K562 (cell line): ENCODE data around the gene RERE. TPM values are rescaled to one million over a fixed set of nuclear protein-coding genes. Genes with fewer than 3 reads are reported as not detected.
A peak's percentile ranks its signal among the peaks of the same experiment; 100 is the strongest.

ENCODE experiments used
- ATAC-seq: fragments of 200-7000 bp; cut with Tn5 transposase; 3 replicates; pipeline ENCODE4 v1.9.1; 2020; ENCODE audit warnings: moderate library complexity
- BruUV-seq: library from RNA; stranded (reverse); fragments of 400-500 nt; replicated peaks from 2 replicates; lab custom pipeline; 2021; lab: Mats Ljungman, UMichigan
- CTCF ChIA-PET: fragments of 300-600 bp; formaldehyde crosslinking; extraction: SDS; loops from one replicate; lab custom pipeline; 2021; ENCODE audit warnings: low intra/inter-chr PET ratio; lab: Yijun Ruan, JAX
- POLR2A ChIA-PET: fragments of 300-600, 350-650 bp; sonication (Branson Sonifier 250); formaldehyde crosslinking; extraction: SDS; loops from one replicate; lab custom pipeline; 2021; ENCODE audit warnings: antibody characterized with exemption, inconsistent platforms; lab: Yijun Ruan, JAX
- DNase-seq, 4 experiments: peaks; one replicate each; pipeline versions ENCODE4 v3.0.0 to v3.0.0-alpha.2; 2011 to 2018; ENCODE audit warnings: low spot score in 3 of 4, mixed read lengths in 3 of 4; ENCODE audit errors: extremely low read depth in 1 of 4
- FAIRE-seq: peaks from 2 replicates; lab custom pipeline; 2011; peaks lifted over from hg19 to GRCh38; lab: Jason Lieb, UNC
- H2AFZ ChIP-seq: 2 replicates; pipeline ENCODE4 v1.6.0; 2011; ENCODE audit warnings: low read depth, low read length, control low read depth, inconsistent platforms
- H3K27ac ChIP-seq: fragments of 200-600 bp; 3 replicates; pipeline ENCODE4 v1.8.0; 2011; ENCODE audit warnings: low read depth, mild to moderate bottlenecking, control low read depth, inconsistent platforms, low read length, moderate library complexity, mixed read lengths; ENCODE audit errors: extremely low read depth
- H3K27me3 ChIP-seq, 2 experiments: fragments of 300-600 bp in 1 of 2; 2 replicates in 1 of 2; 3 replicates in 1 of 2; pipeline versions ENCODE4 v1.6.0 to v1.8.0; 2011; ENCODE audit warnings: inconsistent platforms in 2 of 2, low read length in 2 of 2, mild to moderate bottlenecking in 1 of 2, mixed read lengths in 1 of 2, moderate library complexity in 1 of 2; ENCODE audit not compliant: control insufficient read depth in 2 of 2, insufficient read depth in 2 of 2
- H3K36me3 ChIP-seq: fragments of 300-600 bp; 3 replicates; pipeline ENCODE4 v1.8.0; 2011; ENCODE audit warnings: mild to moderate bottlenecking, low read length, inconsistent platforms; ENCODE audit not compliant: control insufficient read depth, insufficient read depth
- H3K4me1 ChIP-seq, 2 experiments: fragments of 200-600 bp in 1 of 2; replicated peaks in 1 of 2; 2 replicates in 1 of 2; 3 replicates in 1 of 2; pipeline versions ENCODE4 v1.5.1 to v1.8.0; 2011; ENCODE audit warnings: inconsistent platforms in 2 of 2, low read length in 2 of 2, mild to moderate bottlenecking in 1 of 2, mixed read lengths in 1 of 2, moderate library complexity in 1 of 2; ENCODE audit not compliant: control insufficient read depth in 2 of 2, insufficient read depth in 2 of 2
- H3K4me2 ChIP-seq: 2 replicates; pipeline ENCODE4 v1.6.1; 2011; ENCODE audit warnings: low read length, control low read depth, inconsistent platforms, mixed read lengths; ENCODE audit not compliant: insufficient read depth
- H3K4me3 ChIP-seq: fragments of 200-600 bp; sonication (generic), shearing (Covaris generic); 2 replicates; pipeline ENCODE4 v1.5.1; 2016; ENCODE audit warnings: control low read depth, inconsistent platforms
- H3K79me2 ChIP-seq: fragments of 200-600 bp; 3 replicates; pipeline ENCODE4 v1.8.0; 2011; ENCODE audit warnings: low read length, inconsistent platforms; ENCODE audit not compliant: control insufficient read depth, insufficient read depth
- H3K9ac ChIP-seq, 2 experiments: 2 replicates each; pipeline versions ENCODE4 v1.6.0 to v1.6.1; 2011; ENCODE audit warnings: low read depth in 2 of 2, low read length in 2 of 2, control low read depth in 1 of 2, inconsistent platforms in 1 of 2, mild to moderate bottlenecking in 1 of 2, mixed read lengths in 1 of 2; ENCODE audit not compliant: insufficient read depth in 1 of 2
- H3K9me1 ChIP-seq: one replicate; pipeline ENCODE4 v1.6.0; 2011; ENCODE audit warnings: inconsistent platforms, mild to moderate bottlenecking, low read length, moderate library complexity; ENCODE audit not compliant: control insufficient read depth, insufficient read depth
- H3K9me3 ChIP-seq: replicated peaks from 2 replicates; pipeline ENCODE4 v1.5.1; 2011; ENCODE audit warnings: low read depth, low read length, inconsistent platforms; ENCODE audit not compliant: control insufficient read depth, insufficient read depth
- H4K20me1 ChIP-seq: replicated peaks from 2 replicates; pipeline ENCODE4 v1.6.1; 2011; ENCODE audit warnings: low read length, inconsistent platforms, mixed read lengths; ENCODE audit not compliant: control insufficient read depth, insufficient read depth
- COPS2 ChIP-seq: fragments of 450-650 bp; conservative IDR thresholded peaks from 2 replicates; pipeline ENCODE4 v1.6.1; 2016; ENCODE audit warnings: mild to moderate bottlenecking, moderate library complexity
- HIVEP1 ChIP-seq: fragments of 250-450 bp; sonication (Bioruptor Pico); IDR thresholded peaks from 2 replicates; pipeline ENCODE4 v1.4.0; 2020; ENCODE audit warnings: mild to moderate bottlenecking
- HNRNPLL ChIP-seq: fragments of 200-400 bp; formaldehyde crosslinking; IDR thresholded peaks from 2 replicates; pipeline ENCODE4 v1.6.1; 2017; ENCODE audit warnings: low read length, low read depth, mild to moderate bottlenecking; ENCODE audit not compliant: poor library complexity, severe bottlenecking
- POLR2AphosphoS5 ChIP-seq: IDR thresholded peaks from 2 replicates; pipeline ENCODE4 v1.6.1; 2011; ENCODE audit warnings: mild to moderate bottlenecking, low read depth, low read length, moderate library complexity; ENCODE audit not compliant: control insufficient read depth, insufficient read depth
- POLR2G ChIP-seq: fragments of 200-400 bp; formaldehyde crosslinking; IDR thresholded peaks from 2 replicates; pipeline ENCODE4 v1.6.1; 2017; ENCODE audit warnings: low read depth, mild to moderate bottlenecking, antibody characterized with exemption, low read length, moderate library complexity
- PRPF4 ChIP-seq: fragments of 200-400 bp; formaldehyde crosslinking; IDR thresholded peaks from one replicate; pipeline ENCODE4 v1.6.1; 2017; ENCODE audit warnings: low read length, low read depth, mild to moderate bottlenecking; ENCODE audit not compliant: insufficient read depth, poor library complexity, severe bottlenecking
- PTRF ChIP-seq: fragments of 450-650 bp; IDR thresholded peaks from 2 replicates; pipeline ENCODE4 v1.6.1; 2016; ENCODE audit warnings: mild to moderate bottlenecking, missing genetic modification characterization, missing compliant biosample characterization
- RBFOX2 ChIP-seq: fragments of 200-400 bp; formaldehyde crosslinking; IDR thresholded peaks from 2 replicates; pipeline ENCODE4 v1.6.1; 2017; ENCODE audit warnings: low read depth, mild to moderate bottlenecking, low read length, moderate library complexity
- SNIP1 ChIP-seq: fragments of 450-650 bp; IDR thresholded peaks from 2 replicates; pipeline ENCODE4 v1.7.1; 2017; ENCODE audit warnings: low read depth, mild to moderate bottlenecking
- SUPT5H ChIP-seq: fragments of 450-650 bp; IDR thresholded peaks from 2 replicates; pipeline ENCODE4 v1.6.1; 2016
- TAF1 ChIP-seq: IDR thresholded peaks from 2 replicates; pipeline ENCODE4 v1.6.1; 2011; ENCODE audit warnings: mild to moderate bottlenecking, low read length, moderate library complexity; ENCODE audit not compliant: insufficient read depth, control insufficient read depth, severe bottlenecking; ENCODE audit errors: extremely low read depth
- ZBTB8A ChIP-seq: fragments of 450-650 bp; IDR thresholded peaks from 2 replicates; pipeline ENCODE4 v1.6.1; 2018; ENCODE audit warnings: mild to moderate bottlenecking, moderate library complexity; ENCODE audit not compliant: partially characterized antibody
- ZNF324 ChIP-seq: fragments of 250-450 bp; sonication (Bioruptor Pico); IDR thresholded peaks from 2 replicates; pipeline ENCODE4 v1.4.0; 2020; ENCODE audit warnings: mild to moderate bottlenecking
- WGBS: fragments of 100-300 bp; shearing (Covaris generic); methylation state at CpG from one replicate; pipeline ENCODE4 v1.1.6; 2016; ENCODE audit warnings: low coverage, mixed read lengths; ENCODE audit not compliant: insufficient coverage; ENCODE audit errors: missing lambda C conversion rate; 5-methylcytosine and 5-hydroxymethylcytosine counted together
- in situ Hi-C: fragments of 300-500 bp; cut with MboI; formaldehyde crosslinking; loops from 4 replicates; pipeline ENCODE4 v1.15.0; 2018; ENCODE audit warnings: inconsistent platforms, mixed read lengths
- intact Hi-C: fragments of 100-400 bp; cut with micrococcal nuclease; formaldehyde crosslinking; loops from 2 replicates; pipeline ENCODE4 v1.14.2; 2022
- polyA plus RNA-seq, 8 experiments: library from polyadenylated mRNA; depleted of rRNA in 4 of 8; stranded (reverse) in 5 of 8; unstranded in 3 of 8; fragments of >200 nt; fragmentation: Nextera tagmentation in 2 of 8; fragmentation: Illumina TruSeq in 1 of 8; extraction: Ambion mirVana in 2 of 8; extraction: Trizol in 1 of 8; gene quantifications; 2 replicates each; pipeline versions ENCODE4 v1.2.1 to v1.2.3, GENCODE V29; 2011 to 2014; ENCODE audit warnings: inconsistent platforms in 1 of 8, missing spikeins in 1 of 8
- total RNA-seq, 7 experiments: library from RNA; depleted of rRNA in 6 of 7; stranded (reverse); fragments of >200 nt in 6 of 7; fragmentation: Illumina TruSeq in 2 of 7; extraction: Trizol in 2 of 7; gene quantifications; 2 replicates each; pipeline versions ENCODE4 v1.2.1 to v1.2.3, GENCODE V29; 2011 to 2021; ENCODE audit warnings: low replicate concordance in 1 of 7
- TF ChIP-seq, protein P1 (sequence below): fragments of 250-450 bp; sonication (Bioruptor Pico); IDR thresholded peaks from 2 replicates; pipeline ENCODE4 v1.5.0; 2020; ENCODE audit warnings: mild to moderate bottlenecking
- TF ChIP-seq, protein P2 (sequence below): fragments of 250-450 bp; sonication (Bioruptor Pico); IDR thresholded peaks from 2 replicates; pipeline ENCODE4 v1.4.0; 2020; ENCODE audit warnings: borderline replicate concordance
- TF ChIP-seq, protein P3 (sequence below): sonication (generic); formaldehyde crosslinking; IDR thresholded peaks from 2 replicates; pipeline ENCODE4 v1.4.0; 2020; ENCODE audit warnings: mild to moderate bottlenecking, missing genetic modification reagents
- TF ChIP-seq, protein P4 (sequence below): sonication (generic); formaldehyde crosslinking; IDR thresholded peaks from 2 replicates; pipeline ENCODE4 v1.8.0; 2022; ENCODE audit warnings: missing genetic modification reagents, mild to moderate bottlenecking, moderate library complexity, borderline replicate concordance

The RERE gene
- total and polyA plus RNA-seq, 9 of the 15 experiments (the other 6 are each of a cell fraction or from before 2014, with no cell fraction given): 3.0 to 51.5 (median 13.4) TPM

DNA sequence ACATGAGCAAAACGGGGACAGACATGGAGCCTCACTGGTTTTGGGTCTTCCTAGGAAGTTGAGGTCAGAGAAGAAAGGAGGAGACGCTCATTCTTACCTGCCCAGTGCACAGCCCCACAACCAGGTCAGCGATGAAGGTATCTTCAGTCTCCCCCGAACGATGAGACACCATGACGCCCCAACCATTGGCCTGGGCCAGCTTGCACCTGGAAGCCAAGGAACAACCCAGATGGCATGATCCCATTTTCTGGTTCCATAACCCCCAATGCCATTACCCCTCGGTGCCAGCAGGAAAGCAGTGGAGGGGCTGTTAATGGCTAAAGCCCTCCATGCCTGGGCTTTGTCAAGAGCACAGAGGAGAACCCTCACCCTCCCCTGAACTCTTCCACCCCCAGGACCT is 45.7 kb upstream of the RERE start:
- Histone ChIP-seq H3K4me3 (no peak overlapping the region), H3K79me2 (peaks cover 39% of the 10 kb centered on the region), H2AFZ (no peak overlapping the region), H3K4me1 (peaks cover 11% of the 10 kb centered on the region in 2 experiments), H3K9ac (peak overlapping the region in 1 of 2 experiments; percentile 37; a peak in 1 of 4 replicates), H3K27me3 (no peaks in the 10 kb centered on the region), H3K9me3 (no peaks in the 10 kb centered on the region), H3K9me1 (peaks cover 14% of the 10 kb centered on the region), H3K27ac (no peak overlapping the region), H3K4me2 (no peak overlapping the region), H4K20me1 (peaks cover 81% of the 10 kb centered on the region), H3K36me3 (peaks cover 98% of the 10 kb centered on the region)
- intact Hi-C loops: no loop called here
- TF ChIP-seq RBFOX2 (0 out of 2 replicates have a peak, but pooled peaks have one; percentile 16), PRPF4 (no peak), TAF1 (no peak), ZNF324 (CRISPR knock-in tag) (no peak), PTRF (tag) (no peak), HIVEP1 (no peak), POLR2AphosphoS5 (peak; percentile 46), POLR2G (0 out of 2 replicates have a peak, but pooled peaks have one; percentile 7), SNIP1 (no peak), ZBTB8A (no peak), COPS2 (no peak), SUPT5H (0 out of 2 replicates have a peak, but pooled peaks have one; percentile 4), HNRNPLL (no peak)
- TF ChIP-seq, protein P1, sequence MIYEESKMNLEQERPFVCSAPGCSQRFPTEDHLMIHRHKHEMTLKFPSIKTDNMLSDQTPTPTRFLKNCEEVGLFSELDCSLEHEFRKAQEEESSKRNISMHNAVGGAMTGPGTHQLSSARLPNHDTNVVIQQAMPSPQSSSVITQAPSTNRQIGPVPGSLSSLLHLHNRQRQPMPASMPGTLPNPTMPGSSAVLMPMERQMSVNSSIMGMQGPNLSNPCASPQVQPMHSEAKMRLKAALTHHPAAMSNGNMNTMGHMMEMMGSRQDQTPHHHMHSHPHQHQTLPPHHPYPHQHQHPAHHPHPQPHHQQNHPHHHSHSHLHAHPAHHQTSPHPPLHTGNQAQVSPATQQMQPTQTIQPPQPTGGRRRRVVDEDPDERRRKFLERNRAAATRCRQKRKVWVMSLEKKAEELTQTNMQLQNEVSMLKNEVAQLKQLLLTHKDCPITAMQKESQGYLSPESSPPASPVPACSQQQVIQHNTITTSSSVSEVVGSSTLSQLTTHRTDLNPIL (CRISPR knock-in tag): no peak
- TF ChIP-seq, protein P2, sequence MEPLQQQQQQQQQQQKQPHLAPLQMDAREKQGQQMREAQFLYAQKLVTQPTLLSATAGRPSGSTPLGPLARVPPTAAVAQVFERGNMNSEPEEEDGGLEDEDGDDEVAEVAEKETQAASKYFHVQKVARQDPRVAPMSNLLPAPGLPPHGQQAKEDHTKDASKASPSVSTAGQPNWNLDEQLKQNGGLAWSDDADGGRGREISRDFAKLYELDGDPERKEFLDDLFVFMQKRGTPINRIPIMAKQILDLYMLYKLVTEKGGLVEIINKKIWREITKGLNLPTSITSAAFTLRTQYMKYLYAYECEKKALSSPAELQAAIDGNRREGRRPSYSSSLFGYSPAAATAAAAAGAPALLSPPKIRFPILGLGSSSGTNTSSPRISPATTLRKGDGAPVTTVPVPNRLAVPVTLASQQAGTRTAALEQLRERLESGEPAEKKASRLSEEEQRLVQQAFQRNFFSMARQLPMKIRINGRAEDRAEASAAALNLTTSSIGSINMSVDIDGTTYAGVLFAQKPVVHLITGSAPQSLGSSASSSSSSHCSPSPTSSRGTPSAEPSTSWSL (CRISPR knock-in tag): no peak
- TF ChIP-seq, protein P3, sequence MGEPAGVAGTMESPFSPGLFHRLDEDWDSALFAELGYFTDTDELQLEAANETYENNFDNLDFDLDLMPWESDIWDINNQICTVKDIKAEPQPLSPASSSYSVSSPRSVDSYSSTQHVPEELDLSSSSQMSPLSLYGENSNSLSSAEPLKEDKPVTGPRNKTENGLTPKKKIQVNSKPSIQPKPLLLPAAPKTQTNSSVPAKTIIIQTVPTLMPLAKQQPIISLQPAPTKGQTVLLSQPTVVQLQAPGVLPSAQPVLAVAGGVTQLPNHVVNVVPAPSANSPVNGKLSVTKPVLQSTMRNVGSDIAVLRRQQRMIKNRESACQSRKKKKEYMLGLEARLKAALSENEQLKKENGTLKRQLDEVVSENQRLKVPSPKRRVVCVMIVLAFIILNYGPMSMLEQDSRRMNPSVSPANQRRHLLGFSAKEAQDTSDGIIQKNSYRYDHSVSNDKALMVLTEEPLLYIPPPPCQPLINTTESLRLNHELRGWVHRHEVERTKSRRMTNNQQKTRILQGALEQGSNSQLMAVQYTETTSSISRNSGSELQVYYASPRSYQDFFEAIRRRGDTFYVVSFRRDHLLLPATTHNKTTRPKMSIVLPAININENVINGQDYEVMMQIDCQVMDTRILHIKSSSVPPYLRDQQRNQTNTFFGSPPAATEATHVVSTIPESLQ (CRISPR knock-in tag): no peak
- TF ChIP-seq, protein P4, sequence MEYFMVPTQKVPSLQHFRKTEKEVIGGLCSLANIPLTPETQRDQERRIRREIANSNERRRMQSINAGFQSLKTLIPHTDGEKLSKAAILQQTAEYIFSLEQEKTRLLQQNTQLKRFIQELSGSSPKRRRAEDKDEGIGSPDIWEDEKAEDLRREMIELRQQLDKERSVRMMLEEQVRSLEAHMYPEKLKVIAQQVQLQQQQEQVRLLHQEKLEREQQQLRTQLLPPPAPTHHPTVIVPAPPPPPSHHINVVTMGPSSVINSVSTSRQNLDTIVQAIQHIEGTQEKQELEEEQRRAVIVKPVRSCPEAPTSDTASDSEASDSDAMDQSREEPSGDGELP: no peak
- FAIRE-seq (no peak), ATAC-seq (no peak), DNase-seq (no peak)
- in situ Hi-C loops: no loop called here
- no TSS peak for BruUV-seq
- POLR2A ChIA-PET: interaction anchor here (0.6 to 14.9 kb wide), 10 partner anchors 9 to 142 kb away, joined by 3 to 219 read pairs (median 5); partner anchors contain the start of gene ENO1
- 90% methylated on average over 6 of the region's 7 CpGs for WGBS
- CTCF ChIA-PET: no interaction called here
